Transverse colon (tissue), 4 donors: ENCODE measurements around the gene SPATC1L. TPM values are rescaled to one million over a fixed set of nuclear protein-coding genes. Genes with fewer than 3 reads are reported as not detected.

Experiments
- DNase-seq: peaks from one replicate; pipeline ENCODE4 v3.0.0-alpha.2; 2019
- H3K27ac ChIP-seq, 4 donors: fragments of 200-600 bp; sonication (generic); 2 replicates each; pipeline ENCODE4 v1.5.1; 2016 to 2018; ENCODE audit warnings: inconsistent platforms in 4 of 4
- H3K27me3 ChIP-seq: fragments of 200-600 bp; sonication (generic); 2 replicates; pipeline ENCODE4 v1.5.1; 2017; ENCODE audit warnings: inconsistent platforms
- H3K36me3 ChIP-seq, 4 donors: fragments of 200-600 bp; sonication (generic); 2 replicates each; pipeline ENCODE4 v1.5.1; 2017 to 2019; ENCODE audit warnings: inconsistent platforms in 4 of 4
- H3K4me1 ChIP-seq, 4 donors: fragments of 200-600 bp; sonication (generic); 2 replicates each; pipeline ENCODE4 v1.5.1; 2017 to 2020; ENCODE audit warnings: inconsistent platforms in 4 of 4
- H3K4me3 ChIP-seq, 4 donors: fragments of 200-600 bp; sonication (generic); 1 replicate in 1 of 4; 2 replicates in 3 of 4; pipeline versions ENCODE4 v1.5.1 to v1.6.1; 2017 to 2019; ENCODE audit warnings: inconsistent platforms in 4 of 4
- H3K9me3 ChIP-seq, 2 donors: fragments of 200-600 bp; sonication (generic); 2 replicates each; pipeline ENCODE4 v1.5.1; 2017 to 2019; ENCODE audit warnings: inconsistent platforms in 2 of 2
- CTCF ChIP-seq, 5 experiments: fragments of 200-600 bp in 3 of 5; fragments of 450-650 bp in 2 of 5; sonication (generic) in 3 of 5; IDR thresholded peaks; 1 replicate in 2 of 5; 2 replicates in 3 of 5; pipeline ENCODE4 v1.5.1; 2016 to 2017; ENCODE audit warnings: antibody characterized with exemption in 5 of 5, inconsistent platforms in 3 of 5, mild to moderate bottlenecking in 2 of 5, moderate library complexity in 1 of 5
- EP300 ChIP-seq: sonication (generic); formaldehyde crosslinking; IDR thresholded peaks from one replicate; pipeline ENCODE4 v1.6.1; 2017; ENCODE audit warnings: antibody characterized with exemption, low read depth
- POLR2A ChIP-seq: fragments of 450-650 bp; IDR thresholded peaks from one replicate; pipeline ENCODE4 v1.6.1; 2016; ENCODE audit warnings: antibody characterized with exemption, mild to moderate bottlenecking, moderate library complexity
- POLR2AphosphoS5 ChIP-seq, 3 donors: sonication (generic); formaldehyde crosslinking; IDR thresholded peaks; one replicate each; pipeline ENCODE4 v1.6.1; 2016; ENCODE audit warnings: antibody characterized with exemption in 3 of 3
- WGBS, 2 donors: methylation state at CpG; one replicate each; pipeline ENCODE4 v1.1.5; 2018; ENCODE audit warnings: low coverage in 1 of 2; 5-methylcytosine and 5-hydroxymethylcytosine counted together
- in situ Hi-C, 4 donors: fragments of 200-750 bp; cut with MboI; loops; one replicate each; pipeline versions ENCODE4 v1.15.0 to v1.15.1; 2017; ENCODE audit warnings: low sequenced_read_pairs in 3 of 4, low pct_ligation_motif_present in 1 of 4, low pct_unique_long_range_greater_than_20kb in 1 of 4
- intact Hi-C: fragments of 100-400 bp; cut with DNase I; formaldehyde crosslinking; loops from one replicate; pipeline ENCODE4 v1.15.1; 2023; ENCODE audit warnings: low total_unique reads
- total RNA-seq, 4 donors: library from RNA; depleted of rRNA; stranded (reverse); fragments of >200 nt; gene quantifications; one replicate each; pipeline ENCODE4 v1.1.0, GENCODE V29; 2016

SPATC1L gene
- total RNA-seq, 4 donors from 2014 or later = 1.2 to 11.0 (median 8.5) TPM; not detected in 1

GRCh38 chr21:46139686-46140085, 44.6 kb downstream of the SPATC1L start:
- H3K27me3 ChIP-seq = peaks cover 6% of the 10 kb centered on the region
- no peaks in the 10 kb centered on the region for H3K36me3 ChIP-seq
- no peak for DNase-seq
- WGBS, 2 donors = 91% methylated on average over 15 of the region's 15 CpGs; no CpG with 5 or more reads in 1 of the 2 donors
- in situ Hi-C loops (no loop called here), intact Hi-C loops (no loop called here)
- peaks cover 0 to 8% (median 6%) of the 10 kb centered on the region in 4 donors for H3K4me1 ChIP-seq
- TF ChIP-seq POLR2AphosphoS5 (IDR thresholded peaks at IDR 0.05) (no peak), POLR2A (no peak), EP300 (no peak)
- no peak overlapping the region for H3K27ac ChIP-seq
- no peaks in the 10 kb centered on the region for H3K9me3 ChIP-seq
- no peak overlapping the region for H3K4me3 ChIP-seq

GRCh38 chr21:46138383-46138970, 45.8 kb downstream of the SPATC1L start:
- Histone ChIP-seq H3K36me3 (no peaks in the 10 kb centered on the region), H3K4me3 (no peak overlapping the region), H3K9me3 (no peaks in the 10 kb centered on the region), H3K4me1 (peaks cover 0 to 1% (median under 1%) of the 10 kb centered on the region in 4 donors), H3K27me3 (peaks cover 6% of the 10 kb centered on the region), H3K27ac (no peak overlapping the region)
- DNase-seq = no peak
- 85% methylated on average over 28 of the region's 28 CpGs; no CpG with 5 or more reads in 1 of the 2 donors for WGBS, 2 donors
- intact Hi-C loops = no loop called here
- in situ Hi-C loops = no loop called here
- no peak for TF ChIP-seq POLR2A
- no peak for TF ChIP-seq POLR2AphosphoS5 (IDR thresholded peaks at IDR 0.05)
- TF ChIP-seq EP300 = no peak
- TF ChIP-seq CTCF (IDR thresholded peaks at IDR 0.05) = no peak

- 66% methylated on average over 7 of the region's 7 CpGs; no CpG with 5 or more reads in 1 of the 2 donors for WGBS, 2 donors
- no peak overlapping the region for H3K27ac ChIP-seq
- TF ChIP-seq CTCF (IDR thresholded peaks at IDR 0.05) = no peak
- no peak for TF ChIP-seq POLR2A
- no peak for TF ChIP-seq POLR2AphosphoS5 (IDR thresholded peaks at IDR 0.05)
- TF ChIP-seq EP300 = no peak
- H3K9me3 ChIP-seq = no peaks in the 10 kb centered on the region
- no peak for DNase-seq
- no peak overlapping the region for H3K4me3 ChIP-seq
- peaks cover 6% of the 10 kb centered on the region for H3K27me3 ChIP-seq
- no peaks in the 10 kb centered on the region for H3K4me1 ChIP-seq
- intact Hi-C loops = no loop called here
- H3K36me3 ChIP-seq = no peaks in the 10 kb centered on the region
- in situ Hi-C loops = no loop called here
These were observed 46.4 kb downstream of the SPATC1L start for GRCh38 chr21:46137908-46138307.

GRCh38 chr21:46136739-46137349, 47.4 kb downstream of the SPATC1L start:
- Histone ChIP-seq H3K4me3 (no peak overlapping the region), H3K27ac (no peak overlapping the region), H3K4me1 (no peaks in the 10 kb centered on the region), H3K9me3 (no peaks in the 10 kb centered on the region), H3K27me3 (peaks cover 6% of the 10 kb centered on the region), H3K36me3 (no peaks in the 10 kb centered on the region)
- in situ Hi-C loops = no loop called here
- DNase-seq = no peak
- intact Hi-C loops = no loop called here
- 73% methylated on average over 21 of the region's 22 CpGs; no CpG with 5 or more reads in 1 of the 2 donors for WGBS, 2 donors
- TF ChIP-seq POLR2A = no peak
- no peak for TF ChIP-seq CTCF (IDR thresholded peaks at IDR 0.05)
- TF ChIP-seq EP300 = no peak
- TF ChIP-seq POLR2AphosphoS5 (IDR thresholded peaks at IDR 0.05) = no peak
